Activated T-cell treated with anti-CD3 and anti-CD28 coated beads, Interleukin-2, amount 50 U/mL, for 72 hours (primary cell): ENCODE measurements around the gene HSPB6. TPM values are rescaled to one million over a fixed set of nuclear protein-coding genes. Genes with fewer than 3 reads are reported as not detected.

Experiments used
- ATAC-seq, 2 donors: fragments of 150-1000 bp; cut with Tn5 transposase; replicated peaks in 1 of 2; 2 replicates each; pipeline ENCODE4 v1.10.0; 2021; ENCODE audit warnings: moderate library complexity in 2 of 2, mild to moderate bottlenecking in 1 of 2
- DNase-seq, 2 donors: peaks; one replicate each; pipeline ENCODE4 v3.0.0; 2021 to 2022; ENCODE audit warnings: mixed read lengths in 1 of 2
- H3K27ac Mint-ChIP-seq: one replicate; pipeline ENCODE4 v1.8.0; 2022; ENCODE audit warnings: mild to moderate bottlenecking, moderate library complexity, mixed read lengths
- H3K27me3 Mint-ChIP-seq: one replicate; pipeline ENCODE4 v1.8.0; 2022; ENCODE audit warnings: low read depth, mixed read lengths
- H3K36me3 Mint-ChIP-seq, 2 donors: one replicate each; pipeline ENCODE4 v1.8.0; 2022; ENCODE audit warnings: mixed read lengths in 2 of 2, mild to moderate bottlenecking in 1 of 2; ENCODE audit not compliant: insufficient read depth in 2 of 2
- H3K4me1 Mint-ChIP-seq: one replicate; pipeline ENCODE4 v1.8.0; 2022; ENCODE audit warnings: low read depth, mixed read lengths
- H3K4me3 Mint-ChIP-seq, 2 donors: one replicate each; pipeline ENCODE4 v1.8.0; 2022; ENCODE audit warnings: mild to moderate bottlenecking in 2 of 2, mixed read lengths in 2 of 2, moderate library complexity in 2 of 2
- H3K9me3 Mint-ChIP-seq, 2 donors: one replicate each; pipeline ENCODE4 v1.8.0; 2022; ENCODE audit warnings: mixed read lengths in 2 of 2
- total RNA-seq, 2 donors: library from RNA; stranded (reverse); gene quantifications; one replicate each; pipeline ENCODE4 v1.2.3, GENCODE V29; 2022

Gene HSPB6
- total RNA-seq, 2 donors from 2014 or later = 1.4 to 2.4 TPM

GRCh38 chr19:35768082-35768421 lies 11.2 kb upstream of the HSPB6 start:
- no peak overlapping the region for H3K27ac Mint-ChIP-seq
- H3K4me3 Mint-ChIP-seq = no peak overlapping the region
- H3K27me3 Mint-ChIP-seq = no peaks in the 10 kb centered on the region

GRCh38 chr19:35767288-35768081 lies 10.7 kb upstream of the HSPB6 start:
- H3K4me3 Mint-ChIP-seq = no peak overlapping the region
- no peaks in the 10 kb centered on the region for H3K4me1 Mint-ChIP-seq
- peaks cover 4 to 11% of the 10 kb centered on the region in 2 donors for H3K36me3 Mint-ChIP-seq
- H3K9me3 Mint-ChIP-seq = no peaks in the 10 kb centered on the region
- no peak overlapping the region for H3K27ac Mint-ChIP-seq
- DNase-seq = no peak
- H3K27me3 Mint-ChIP-seq = no peaks in the 10 kb centered on the region
- ATAC-seq = no peak

More at GRCh38 chr19:35768082-35768421, 11.2 kb upstream of the HSPB6 start:
- H3K9me3 Mint-ChIP-seq = no peaks in the 10 kb centered on the region
- peaks cover 4 to 11% of the 10 kb centered on the region in 2 donors for H3K36me3 Mint-ChIP-seq
- no peaks in the 10 kb centered on the region for H3K4me1 Mint-ChIP-seq
- DNase-seq (no peak), ATAC-seq (no peak)

GRCh38 chr19:35766571-35767104 lies 9.8 kb upstream of the HSPB6 start:
- Mint-ChIP-seq H3K4me3 (no peak overlapping the region), H3K27ac (no peak overlapping the region), H3K4me1 (no peaks in the 10 kb centered on the region), H3K9me3 (no peaks in the 10 kb centered on the region), H3K36me3 (peaks cover 7 to 18% of the 10 kb centered on the region in 2 donors), H3K27me3 (no peaks in the 10 kb centered on the region)
- ATAC-seq (no peak), DNase-seq (no peak)

- H3K27me3 Mint-ChIP-seq = no peaks in the 10 kb centered on the region
- no peaks in the 10 kb centered on the region for H3K9me3 Mint-ChIP-seq
- H3K36me3 Mint-ChIP-seq = peaks cover 7 to 23% of the 10 kb centered on the region in 2 donors
- peaks cover 8% of the 10 kb centered on the region for H3K4me1 Mint-ChIP-seq
- DNase-seq = no peak
- no peak overlapping the region for H3K27ac Mint-ChIP-seq
- no peak overlapping the region for H3K4me3 Mint-ChIP-seq
- ATAC-seq = no peak
Observed at GRCh38 chr19:35764432-35765315, 7.8 kb upstream of the HSPB6 start.

GRCh38 chr19:35760711-35761349 lies 4.0 kb upstream of the HSPB6 start:
- ATAC-seq = no peak
- H3K4me3 Mint-ChIP-seq = no peak overlapping the region
- peaks cover 3 to 20% of the 10 kb centered on the region in 2 donors for H3K36me3 Mint-ChIP-seq
- peaks cover 34% of the 10 kb centered on the region for H3K4me1 Mint-ChIP-seq
- H3K27me3 Mint-ChIP-seq = peaks cover 6% of the 10 kb centered on the region
- no peak for DNase-seq
- no peaks in the 10 kb centered on the region for H3K9me3 Mint-ChIP-seq
- H3K27ac Mint-ChIP-seq = no peak overlapping the region

GRCh38 chr19:35759697-35760096 lies 2.9 kb upstream of the HSPB6 start:
- peaks cover 3 to 17% of the 10 kb centered on the region in 2 donors for H3K36me3 Mint-ChIP-seq
- ATAC-seq = no peak
- H3K4me3 Mint-ChIP-seq = peak overlapping the region; percentile 23 to 82
- H3K9me3 Mint-ChIP-seq = no peaks in the 10 kb centered on the region
- H3K27ac Mint-ChIP-seq = no peak overlapping the region
- peaks cover 6% of the 10 kb centered on the region for H3K27me3 Mint-ChIP-seq
- DNase-seq = no peak
- peaks cover 41% of the 10 kb centered on the region for H3K4me1 Mint-ChIP-seq

GRCh38 chr19:35757749-35758608 lies 1.1 kb upstream of the HSPB6 start, which contains the start of gene PROSER3:
PROSER3 (plus strand) TSS chr19:35758176; CDS start chr19:35758216, 40 bp downstream.
- peaks cover 6% of the 10 kb centered on the region for H3K27me3 Mint-ChIP-seq
- peaks cover 41% of the 10 kb centered on the region for H3K4me1 Mint-ChIP-seq
- ATAC-seq (peak; percentile 97), DNase-seq (peak; percentile 99)
- peaks cover 3 to 17% of the 10 kb centered on the region in 2 donors for H3K36me3 Mint-ChIP-seq
- H3K27ac Mint-ChIP-seq = peak within 1 kb of the TSS; percentile 84
- H3K4me3 Mint-ChIP-seq = peak within 1 kb of the TSS; percentile 82 to 88
- H3K9me3 Mint-ChIP-seq = no peaks in the 10 kb centered on the region

- H3K27me3 Mint-ChIP-seq = peaks cover 6% of the 10 kb centered on the region
- peak; percentile 47 to 62 for DNase-seq
- peak overlapping the region; percentile 82 to 88 for H3K4me3 Mint-ChIP-seq
- H3K27ac Mint-ChIP-seq = peak overlapping the region; percentile 75
- peak; percentile 22 for ATAC-seq
- H3K4me1 Mint-ChIP-seq = peaks cover 41% of the 10 kb centered on the region
- H3K9me3 Mint-ChIP-seq = no peaks in the 10 kb centered on the region
- peaks cover 3 to 16% of the 10 kb centered on the region in 2 donors for H3K36me3 Mint-ChIP-seq
Observed at GRCh38 chr19:35757231-35757748, 461 bp upstream of the HSPB6 start.

GRCh38 chr19:35755550-35756376 lies 1.1 kb downstream of the HSPB6 start:
- peak in 1 of 2 donors; percentile 13 for ATAC-seq
- Mint-ChIP-seq H3K27ac (no peak overlapping the region), H3K27me3 (peaks cover 6% of the 10 kb centered on the region), H3K36me3 (peaks cover 0 to 9% of the 10 kb centered on the region in 2 donors), H3K9me3 (no peaks in the 10 kb centered on the region), H3K4me3 (peak overlapping the region; percentile 54 to 82), H3K4me1 (peaks cover 41% of the 10 kb centered on the region)
- peak; percentile 66 to 70 for DNase-seq

- ATAC-seq (no peak), DNase-seq (no peak)
- Mint-ChIP-seq H3K9me3 (no peaks in the 10 kb centered on the region), H3K4me3 (peak overlapping the region; percentile 33 to 58), H3K27ac (no peak overlapping the region), H3K4me1 (peaks cover 41% of the 10 kb centered on the region), H3K27me3 (peaks cover 6% of the 10 kb centered on the region), H3K36me3 (peaks cover 0 to 7% of the 10 kb centered on the region in 2 donors)
Observed at GRCh38 chr19:35755131-35755549, 1.7 kb downstream of the HSPB6 start.
